ENCODE measurements around the gene SEMA3D.

Gene SEMA3D

GRCh38 chr7:85144771-85145170, 42.1 kb downstream of the SEMA3D start:
- no peak for DNase-seq (ENCODE audit: low spot score)
- TF ChIP-seq, protein P1, sequence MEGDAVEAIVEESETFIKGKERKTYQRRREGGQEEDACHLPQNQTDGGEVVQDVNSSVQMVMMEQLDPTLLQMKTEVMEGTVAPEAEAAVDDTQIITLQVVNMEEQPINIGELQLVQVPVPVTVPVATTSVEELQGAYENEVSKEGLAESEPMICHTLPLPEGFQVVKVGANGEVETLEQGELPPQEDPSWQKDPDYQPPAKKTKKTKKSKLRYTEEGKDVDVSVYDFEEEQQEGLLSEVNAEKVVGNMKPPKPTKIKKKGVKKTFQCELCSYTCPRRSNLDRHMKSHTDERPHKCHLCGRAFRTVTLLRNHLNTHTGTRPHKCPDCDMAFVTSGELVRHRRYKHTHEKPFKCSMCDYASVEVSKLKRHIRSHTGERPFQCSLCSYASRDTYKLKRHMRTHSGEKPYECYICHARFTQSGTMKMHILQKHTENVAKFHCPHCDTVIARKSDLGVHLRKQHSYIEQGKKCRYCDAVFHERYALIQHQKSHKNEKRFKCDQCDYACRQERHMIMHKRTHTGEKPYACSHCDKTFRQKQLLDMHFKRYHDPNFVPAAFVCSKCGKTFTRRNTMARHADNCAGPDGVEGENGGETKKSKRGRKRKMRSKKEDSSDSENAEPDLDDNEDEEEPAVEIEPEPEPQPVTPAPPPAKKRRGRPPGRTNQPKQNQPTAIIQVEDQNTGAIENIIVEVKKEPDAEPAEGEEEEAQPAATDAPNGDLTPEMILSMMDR (IDR thresholded peaks at IDR 0.05; ENCODE audit: borderline replicate concordance, control extremely low read depth, extremely low read depth, insufficient read depth, missing control alignments), result no peak
- in situ Hi-C loops (cut with MboI; ENCODE audit: low sequenced_read_pairs, unreplicated experiment), result no loop called here

- TF ChIP-seq, protein P1 (IDR thresholded peaks at IDR 0.05; ENCODE audit: borderline replicate concordance, control extremely low read depth, extremely low read depth, insufficient read depth, missing control alignments), result no peak
- in situ Hi-C loops (cut with MboI; ENCODE audit: low sequenced_read_pairs, unreplicated experiment), result no loop called here
Measured at GRCh38 chr7:85135977-85136376, 50.9 kb downstream of the SEMA3D start.

DNA sequence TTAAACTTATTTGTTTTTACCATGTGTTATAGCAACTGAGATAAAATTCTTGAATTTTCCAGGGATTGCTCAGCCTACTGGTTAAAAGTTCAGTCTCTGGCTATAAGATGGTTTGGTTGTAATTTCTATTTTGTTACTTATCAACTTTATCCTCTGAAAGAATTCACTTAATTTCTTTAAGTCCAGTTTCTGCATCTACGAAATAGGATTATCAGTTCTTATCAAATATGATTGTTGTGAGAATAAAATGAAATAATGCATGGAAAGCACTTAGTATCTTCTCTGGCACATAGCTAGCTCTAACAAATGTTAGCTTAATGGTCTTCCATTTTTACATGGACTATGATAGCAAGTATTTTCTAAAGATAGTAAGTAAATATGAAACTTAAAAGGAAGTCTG, 53.3 kb downstream of the SEMA3D start:
- DNase-seq (ENCODE audit: low spot score), result no peak
- TF ChIP-seq, protein P1 (IDR thresholded peaks at IDR 0.05; ENCODE audit: borderline replicate concordance, control extremely low read depth, extremely low read depth, insufficient read depth, missing control alignments), result no peak
- in situ Hi-C loops (cut with MboI; ENCODE audit: low sequenced_read_pairs, unreplicated experiment), result no loop called here

More at GRCh38 chr7:85135977-85136376, 50.9 kb downstream of the SEMA3D start:
- no peak for DNase-seq (ENCODE audit: low spot score)

DNA sequence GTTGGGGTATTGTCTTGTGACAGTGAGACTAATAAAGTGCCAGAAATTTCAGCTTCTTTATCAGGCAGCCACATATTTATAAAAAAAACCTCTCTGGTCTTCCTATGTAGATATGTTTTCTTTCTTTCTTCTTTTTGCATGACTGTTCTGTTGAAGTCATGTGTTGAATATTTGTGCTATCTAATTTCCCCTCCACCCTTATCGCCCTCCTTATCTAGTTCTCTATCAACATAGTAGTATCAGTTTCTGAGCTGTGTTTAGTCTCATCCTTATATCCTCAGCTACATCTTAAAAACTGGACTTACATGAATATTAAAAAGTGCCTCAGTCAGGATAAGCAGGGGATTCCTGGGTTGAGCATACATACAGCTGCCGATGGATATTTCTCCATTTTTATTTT, 53.9 kb downstream of the SEMA3D start:
- DNase-seq (ENCODE audit: low spot score), result no peak
- TF ChIP-seq, protein P1 (IDR thresholded peaks at IDR 0.05; ENCODE audit: borderline replicate concordance, control extremely low read depth, extremely low read depth, insufficient read depth, missing control alignments), result no peak
- in situ Hi-C loops (cut with MboI; ENCODE audit: low sequenced_read_pairs, unreplicated experiment), result no loop called here

GRCh38 chr7:85130702-85131101, 56.2 kb downstream of the SEMA3D start:
- TF ChIP-seq, protein P1 (IDR thresholded peaks at IDR 0.05; ENCODE audit: borderline replicate concordance, control extremely low read depth, extremely low read depth, insufficient read depth, missing control alignments), result no peak
- DNase-seq (ENCODE audit: low spot score), result no peak
- in situ Hi-C loops (cut with MboI; ENCODE audit: low sequenced_read_pairs, unreplicated experiment), result no loop called here

GRCh38 chr7:85126383-85126782, 60.5 kb downstream of the SEMA3D start:
- no peak for DNase-seq (ENCODE audit: low spot score)
- TF ChIP-seq, protein P1 (IDR thresholded peaks at IDR 0.05; ENCODE audit: borderline replicate concordance, control extremely low read depth, extremely low read depth, insufficient read depth, missing control alignments), result no peak
- in situ Hi-C loops (cut with MboI; ENCODE audit: low sequenced_read_pairs, unreplicated experiment), result no loop called here

GRCh38 chr7:85125651-85126131, 61.2 kb downstream of the SEMA3D start:
- TF ChIP-seq, protein P1 (IDR thresholded peaks at IDR 0.05; ENCODE audit: borderline replicate concordance, control extremely low read depth, extremely low read depth, insufficient read depth, missing control alignments), result no peak
- in situ Hi-C loops (cut with MboI; ENCODE audit: low sequenced_read_pairs, unreplicated experiment), result no loop called here

More at GRCh38 chr7:85125651-85126131, 61.2 kb downstream of the SEMA3D start:
- no peak for DNase-seq (ENCODE audit: low spot score)

All from GM13976 (cell line).